Measurements from ENCODE around the gene RACGAP1. TPM values are rescaled to one million over a fixed set of nuclear protein-coding genes. Genes with fewer than 3 reads are reported as not detected.

Gene RACGAP1
- total RNA-seq, 4 donors from 2014 or later, result 10.5 to 23.7 (median 13.1) TPM

DNA sequence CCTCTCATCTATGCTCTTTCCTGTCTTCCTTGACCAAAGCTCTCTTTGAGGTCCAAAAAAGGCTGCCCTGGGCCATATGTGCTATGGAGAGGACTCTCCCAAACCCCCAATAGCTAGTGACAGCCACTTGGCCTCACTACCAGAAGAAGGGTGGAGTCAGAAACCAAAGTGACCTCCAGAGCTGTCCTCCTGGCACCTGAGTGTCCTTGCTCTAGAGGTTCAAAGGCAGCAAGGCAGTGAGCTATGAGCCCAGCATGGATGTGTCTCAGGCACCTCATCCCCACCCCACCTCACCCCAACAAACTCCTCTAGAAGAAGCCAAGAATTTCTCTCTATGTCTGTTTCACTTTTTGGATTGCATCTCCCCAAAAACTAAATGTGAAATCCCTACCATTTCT lies 67.7 kb downstream of the RACGAP1 start:
- Histone ChIP-seq H3K4me3 (no peak overlapping the region), H3K4me1 (peaks cover 0 to 15% (median 6%) of the 10 kb centered on the region in 3 donors), H3K9me3 (no peaks in the 10 kb centered on the region), H3K36me3 (no peaks in the 10 kb centered on the region), H3K27me3 (peaks cover 89% of the 10 kb centered on the region), H3K27ac (no peak overlapping the region)
- ATAC-seq, result no peak
- TF ChIP-seq POLR2A (IDR thresholded peaks at IDR 0.05) (no peak), EP300 (IDR thresholded peaks at IDR 0.05) (no peak), POLR2AphosphoS5 (IDR thresholded peaks at IDR 0.05) (no peak)
- TF ChIP-seq, protein P1, sequence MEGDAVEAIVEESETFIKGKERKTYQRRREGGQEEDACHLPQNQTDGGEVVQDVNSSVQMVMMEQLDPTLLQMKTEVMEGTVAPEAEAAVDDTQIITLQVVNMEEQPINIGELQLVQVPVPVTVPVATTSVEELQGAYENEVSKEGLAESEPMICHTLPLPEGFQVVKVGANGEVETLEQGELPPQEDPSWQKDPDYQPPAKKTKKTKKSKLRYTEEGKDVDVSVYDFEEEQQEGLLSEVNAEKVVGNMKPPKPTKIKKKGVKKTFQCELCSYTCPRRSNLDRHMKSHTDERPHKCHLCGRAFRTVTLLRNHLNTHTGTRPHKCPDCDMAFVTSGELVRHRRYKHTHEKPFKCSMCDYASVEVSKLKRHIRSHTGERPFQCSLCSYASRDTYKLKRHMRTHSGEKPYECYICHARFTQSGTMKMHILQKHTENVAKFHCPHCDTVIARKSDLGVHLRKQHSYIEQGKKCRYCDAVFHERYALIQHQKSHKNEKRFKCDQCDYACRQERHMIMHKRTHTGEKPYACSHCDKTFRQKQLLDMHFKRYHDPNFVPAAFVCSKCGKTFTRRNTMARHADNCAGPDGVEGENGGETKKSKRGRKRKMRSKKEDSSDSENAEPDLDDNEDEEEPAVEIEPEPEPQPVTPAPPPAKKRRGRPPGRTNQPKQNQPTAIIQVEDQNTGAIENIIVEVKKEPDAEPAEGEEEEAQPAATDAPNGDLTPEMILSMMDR (IDR thresholded peaks at IDR 0.05), result no peak

DNA sequence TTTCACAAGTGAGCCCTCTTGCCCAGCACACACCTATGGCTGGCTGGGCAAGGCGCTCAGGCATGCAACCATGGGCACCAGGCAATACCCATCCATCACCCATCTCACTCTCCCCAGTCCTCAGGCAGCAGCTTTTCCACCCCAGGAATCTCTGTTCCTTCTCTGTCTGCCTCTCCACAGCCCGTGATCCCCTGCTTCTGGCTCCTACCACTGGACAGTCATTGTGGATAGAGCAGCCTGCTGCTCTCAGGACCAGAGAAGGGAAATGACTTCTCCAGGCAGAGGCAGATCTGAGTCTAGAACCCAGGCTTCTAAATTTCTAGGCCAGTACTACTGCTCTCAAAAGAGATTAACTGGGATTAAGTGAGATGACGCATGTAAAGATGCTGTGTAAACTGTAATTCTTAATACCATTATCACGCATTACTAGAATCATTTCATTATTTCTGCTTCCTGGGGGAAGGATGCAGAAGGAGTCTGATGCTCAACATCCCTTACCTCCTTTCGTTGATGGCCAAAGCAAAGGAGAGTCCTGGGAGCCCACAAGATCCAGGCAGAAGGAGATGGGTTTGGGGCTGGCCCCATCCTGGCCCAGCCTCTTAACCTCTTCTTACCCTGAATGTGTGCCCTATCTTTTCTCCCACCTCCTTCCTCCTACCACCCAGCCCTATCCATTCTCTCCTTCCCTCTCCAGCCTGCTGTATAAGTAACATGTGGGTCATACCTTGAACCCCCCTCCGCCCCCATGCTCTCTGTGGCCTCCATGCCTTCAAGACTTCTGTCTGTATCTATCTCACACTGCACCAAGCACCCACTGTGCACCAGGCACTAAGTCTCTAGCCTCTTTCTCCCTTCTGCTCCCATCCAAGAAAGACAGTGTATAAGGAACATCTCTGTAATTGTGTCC lies 68.4 kb downstream of the RACGAP1 start:
- 92 to 100% methylated on average over 1 to 4 of the region's 6 CpGs for WGBS, 2 donors (ENCODE audit: low coverage in 1 of 2)
- Histone ChIP-seq H3K9me3 (no peaks in the 10 kb centered on the region), H3K4me1 (peaks cover 0 to 13% (median 6%) of the 10 kb centered on the region in 3 donors), H3K27ac (no peak overlapping the region), H3K36me3 (no peaks in the 10 kb centered on the region), H3K27me3 (peaks cover 95% of the 10 kb centered on the region), H3K4me3 (no peak overlapping the region)
- ATAC-seq, result no peak
- no peak for TF ChIP-seq POLR2A (IDR thresholded peaks at IDR 0.05)
- no peak for TF ChIP-seq EP300 (IDR thresholded peaks at IDR 0.05)
- TF ChIP-seq, protein P1 (IDR thresholded peaks at IDR 0.05), result no peak
- TF ChIP-seq POLR2AphosphoS5 (IDR thresholded peaks at IDR 0.05), result no peak

DNA sequence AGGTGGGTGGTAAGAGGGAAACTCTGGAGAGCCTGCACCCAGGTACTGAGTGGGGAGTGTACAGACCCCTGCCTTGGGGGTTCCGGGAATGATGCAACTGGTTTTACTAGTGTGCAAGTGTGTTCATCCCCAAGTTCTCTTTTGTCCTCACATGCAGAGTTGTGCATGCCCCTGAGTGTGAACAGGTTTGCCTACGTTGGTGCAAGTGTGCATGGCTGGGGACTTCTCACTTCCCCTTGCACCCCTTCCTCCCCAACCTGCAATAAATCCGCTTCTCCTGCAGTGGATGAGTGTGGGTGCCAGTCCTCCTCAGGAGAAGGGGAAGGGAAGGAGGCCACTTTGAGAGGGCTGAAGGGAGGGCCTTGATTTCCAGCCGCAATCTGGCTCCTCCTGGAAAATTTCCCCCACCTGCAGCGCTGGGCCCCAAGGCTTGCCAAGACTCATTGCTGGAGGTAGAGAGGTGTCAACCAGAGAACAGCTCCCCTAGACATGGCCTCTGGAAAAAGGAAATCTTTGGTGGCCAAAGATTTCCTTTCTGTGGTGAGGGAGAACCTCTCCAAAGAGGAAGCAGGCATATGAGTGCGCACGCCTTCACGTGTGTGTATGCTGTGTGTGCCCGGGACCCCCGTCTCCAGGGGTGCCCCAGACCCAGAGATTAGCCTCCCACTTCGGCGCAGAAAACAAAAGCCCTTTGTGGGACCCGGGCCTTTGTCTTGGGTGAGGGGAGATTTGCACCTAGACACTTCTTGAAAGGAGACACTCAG lies 69.2 kb downstream of the RACGAP1 start:
- no peaks in the 10 kb centered on the region for H3K9me3 ChIP-seq
- TF ChIP-seq EP300 (IDR thresholded peaks at IDR 0.05), result no peak
- no peak for TF ChIP-seq POLR2A (IDR thresholded peaks at IDR 0.05)
- TF ChIP-seq, protein P1 (IDR thresholded peaks at IDR 0.05), result no peak
- no peak for TF ChIP-seq POLR2AphosphoS5 (IDR thresholded peaks at IDR 0.05)

DNA sequence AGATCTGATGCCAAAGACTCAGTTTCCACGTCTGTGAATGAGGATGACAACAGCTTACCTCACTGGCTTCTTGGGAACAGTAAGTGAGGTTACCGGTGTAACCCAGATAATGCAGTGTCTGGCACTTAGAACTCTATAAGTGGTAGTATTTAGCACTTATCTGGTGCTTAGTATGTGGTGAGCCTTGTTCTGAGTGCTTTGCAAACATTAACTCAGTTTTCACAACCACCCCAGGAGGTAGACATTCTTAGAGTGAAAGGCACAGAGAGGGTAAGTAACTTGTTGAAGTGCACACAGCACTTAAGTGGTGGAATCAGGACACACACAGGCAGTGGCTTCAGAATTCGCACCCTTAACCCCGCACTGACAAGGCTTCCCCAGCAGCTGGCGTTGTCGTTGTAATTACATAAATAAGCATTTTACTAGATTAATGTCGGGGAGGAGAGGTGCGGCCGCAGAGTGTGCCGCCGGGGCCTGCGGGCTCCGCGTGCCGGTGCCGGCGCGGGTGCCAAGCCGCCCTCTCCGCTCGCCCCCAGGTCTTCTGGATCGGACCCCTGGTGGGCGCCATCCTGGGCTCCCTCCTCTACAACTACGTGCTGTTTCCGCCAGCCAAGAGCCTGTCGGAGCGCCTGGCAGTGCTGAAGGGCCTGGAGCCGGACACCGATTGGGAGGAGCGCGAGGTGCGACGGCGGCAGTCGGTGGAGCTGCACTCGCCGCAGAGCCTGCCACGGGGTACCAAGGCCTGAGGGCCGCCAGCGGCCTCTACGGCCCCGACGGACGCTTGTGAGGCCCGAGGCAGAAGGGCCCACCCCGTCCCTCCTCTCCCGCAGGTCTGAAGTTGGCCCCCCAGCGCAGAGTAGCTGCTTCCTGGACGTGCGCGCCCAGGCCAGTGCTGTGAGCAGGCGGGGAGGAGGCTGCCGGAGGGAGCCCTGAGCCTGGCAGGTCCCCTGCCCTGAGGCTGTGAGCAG lies 70.1 kb downstream of the RACGAP1 start:
- TF ChIP-seq POLR2A (IDR thresholded peaks at IDR 0.05) (no peak), POLR2AphosphoS5 (IDR thresholded peaks at IDR 0.05) (no peak), EP300 (IDR thresholded peaks at IDR 0.05) (no peak)
- TF ChIP-seq, protein P1 (IDR thresholded peaks at IDR 0.05), result no peak
- peaks cover 92% of the 10 kb centered on the region for H3K27me3 ChIP-seq

More for the DNA sequence above, 69.2 kb downstream of the RACGAP1 start:
- Histone ChIP-seq H3K27me3 (peaks cover 95% of the 10 kb centered on the region), H3K27ac (no peak overlapping the region), H3K4me3 (no peak overlapping the region), H3K36me3 (no peaks in the 10 kb centered on the region), H3K4me1 (peaks cover 0 to 6% (median 3%) of the 10 kb centered on the region in 3 donors)
- 53 to 81% methylated on average over 3 to 8 of the region's 13 CpGs for WGBS, 2 donors (ENCODE audit: low coverage in 1 of 2)
- no peak for ATAC-seq

More for the DNA sequence above, 70.1 kb downstream of the RACGAP1 start:
- no peaks in the 10 kb centered on the region for H3K36me3 ChIP-seq
- no peaks in the 10 kb centered on the region for H3K9me3 ChIP-seq
- WGBS, 2 donors (ENCODE audit: low coverage in 1 of 2), result 10 to 17% methylated on average over 2 to 6 of the region's 53 CpGs
- H3K4me3 ChIP-seq, result no peak overlapping the region
- H3K27ac ChIP-seq, result no peak overlapping the region
- peak; percentile 34 for ATAC-seq
- H3K4me1 ChIP-seq, result no peaks in the 10 kb centered on the region

Data from gastroesophageal sphincter (tissue), 4 donors.